H1 (cell line): ENCODE data around the gene ITPKB. TPM values are rescaled to one million over a fixed set of nuclear protein-coding genes. Genes with fewer than 3 reads are reported as not detected.

Source experiments
- ATF2 ChIP-seq: IDR thresholded peaks from 2 replicates; pipeline ENCODE4 v1.6.1; 2012; ENCODE audit warnings: low read length, inconsistent platforms
- CBX5 ChIP-seq: fragments of 300-800, 300-1000 bp; sonication (generic); IDR thresholded peaks from 2 replicates; pipeline ENCODE4 v1.7.1; 2016; ENCODE audit warnings: antibody characterized with exemption, low read length, low read depth
- CEBPB ChIP-seq: IDR thresholded peaks from 2 replicates; pipeline ENCODE4 v1.6.1; 2012; ENCODE audit warnings: low read depth, low read length
- CHD1 ChIP-seq: IDR thresholded peaks from 2 replicates; pipeline ENCODE4 v1.6.1; 2012; ENCODE audit warnings: low read depth, low read length, improper control_type of control experiment
- CHD2 ChIP-seq: IDR thresholded peaks from 2 replicates; pipeline ENCODE4 v1.6.1; 2012; ENCODE audit warnings: low read length, improper control_type of control experiment
- HDAC2 ChIP-seq, 2 experiments: fragments of 300-600 bp in 1 of 2; sonication (generic) in 1 of 2; IDR thresholded peaks; 2 replicates each; pipeline ENCODE4 v1.6.1; 2011 to 2012; ENCODE audit warnings: low read depth in 2 of 2, low read length in 2 of 2, mild to moderate bottlenecking in 2 of 2, moderate library complexity in 2 of 2, borderline replicate concordance in 1 of 2, inconsistent platforms in 1 of 2
- KDM1A ChIP-seq: fragments of 200-600, 300-600 bp; sonication (generic); IDR thresholded peaks from 2 replicates; pipeline ENCODE4 v1.7.1; 2016; ENCODE audit warnings: mild to moderate bottlenecking, low read length, borderline replicate concordance
- TAF1 ChIP-seq: IDR thresholded peaks from 2 replicates; pipeline ENCODE4 v1.6.1; 2011; ENCODE audit warnings: mild to moderate bottlenecking, low read depth, low read length
- TBP ChIP-seq: IDR thresholded peaks from 2 replicates; pipeline ENCODE4 v1.6.1; 2011; ENCODE audit warnings: low read depth, low read length, improper control_type of control experiment
- polyA plus RNA-seq, 7 experiments: library from polyadenylated mRNA; depleted of rRNA in 3 of 7; stranded (reverse) in 5 of 7; unstranded in 2 of 7; fragments of >200 nt in 5 of 7; fragments of 200-250 nt in 2 of 7; gene quantifications; 1 replicate in 5 of 7; 2 replicates in 1 of 7; 4 replicates in 1 of 7; pipeline versions ENCODE4 v1.2.1 to v1.2.3, GENCODE V29; 2011 to 2013; ENCODE audit warnings: missing spikeins in 2 of 7, mixed read lengths in 2 of 7
- total RNA-seq: library from RNA; stranded (reverse); fragmentation: NEBNext Ultra II Directional; extraction: Animal tissue kit (Norgen Biotek cat#: 25700); gene quantifications from 2 replicates; pipeline ENCODE4 v1.2.1, GENCODE V29; 2021

The ITPKB gene
- total and polyA plus RNA-seq, 2 of the 8 experiments (the other 6 are each of a cell fraction or from before 2014, with no cell fraction given), result 1.7 to 4.8 TPM

GRCh38 chr1:226634166-226634588 lies 104.9 kb downstream of the ITPKB start (continued):
- TF ChIP-seq TBP, result no peak
- TF ChIP-seq TAF1, result no peak
- no peak for TF ChIP-seq CBX5
- no peak for TF ChIP-seq CHD2
- no peak for TF ChIP-seq CEBPB
- TF ChIP-seq CHD1, result no peak
- no peak for TF ChIP-seq KDM1A
- no peak for TF ChIP-seq HDAC2 (IDR thresholded peaks at IDR 0.05; ENCODE audit: borderline replicate concordance in 1 of 2, low read depth in 2 of 2, low read length in 2 of 2)
- TF ChIP-seq ATF2, result 0 out of 2 replicates have a peak, but pooled peaks have one; percentile 15
